Neural cell (in vitro differentiated cells): ENCODE measurements around the gene KIAA2012.

Experiments used
- CTCF ChIP-seq: fragments of 450-650 bp; IDR thresholded peaks from 2 replicates; pipeline ENCODE4 v1.5.1; 2014; ENCODE audit warnings: antibody characterized with exemption, mild to moderate bottlenecking, moderate library complexity; ENCODE audit not compliant: poor library complexity, severe bottlenecking
- EP300 ChIP-seq: fragments of 450-650 bp; conservative IDR thresholded peaks from 2 replicates; pipeline ENCODE4 v1.6.1; 2014; ENCODE audit warnings: antibody characterized with exemption, mild to moderate bottlenecking, moderate library complexity; ENCODE audit not compliant: poor library complexity, severe bottlenecking
- EZH2 ChIP-seq: fragments of 200-600, 300-800 bp; shearing (Covaris generic), sonication (generic); IDR thresholded peaks from 2 replicates; pipeline ENCODE4 v1.6.1; 2014; ENCODE audit warnings: antibody characterized with exemption, low read length, borderline replicate concordance, mild to moderate bottlenecking; ENCODE audit not compliant: insufficient read depth, poor library complexity, severe bottlenecking
- MXI1 ChIP-seq: fragments of 450-650 bp; conservative IDR thresholded peaks from 2 replicates; pipeline ENCODE4 v1.6.1; 2014; ENCODE audit warnings: antibody characterized with exemption, mild to moderate bottlenecking; ENCODE audit not compliant: poor library complexity, severe bottlenecking
- POLR2AphosphoS5 ChIP-seq: IDR thresholded peaks from 2 replicates; pipeline ENCODE4 v1.6.1; 2012
- SMC3 ChIP-seq: fragments of 450-650 bp; conservative IDR thresholded peaks from 2 replicates; pipeline ENCODE4 v1.6.1; 2014; ENCODE audit warnings: antibody characterized with exemption, mild to moderate bottlenecking, moderate library complexity; ENCODE audit not compliant: poor library complexity

GRCh38 chr2:202074324-202074723, 1.3 kb downstream of the KIAA2012 start:
- TF ChIP-seq CTCF (no peak), POLR2AphosphoS5 (no peak), EZH2 (no peak), EP300 (no peak), SMC3 (no peak), MXI1 (no peak)
